ENCODE results near the gene PTPN6. TPM values are rescaled to one million over a fixed set of nuclear protein-coding genes. Genes with fewer than 3 reads are reported as not detected.

PTPN6 gene
- polyA plus RNA-seq, 3 donors, result 449 to 764 (median 562) TPM

- Histone ChIP-seq H3K27me3 (ENCODE audit: control insufficient read depth in 2 of 2, insufficient read depth in 2 of 2, low read length in 2 of 2) (no peaks in the 10 kb centered on the region), H3K27ac (ENCODE audit: low read depth in 1 of 2, low read length in 2 of 2) (no peak overlapping the region), H2AFZ (ENCODE audit: insufficient read depth, low read depth, low read length, poor library complexity, severe bottlenecking) (no peak overlapping the region), H3K79me2 (ENCODE audit: insufficient read depth, low read length) (peaks cover 4% of the 10 kb centered on the region), H3K36me3 (replicated peaks in 1 of 2; ENCODE audit: control insufficient read depth in 1 of 2, insufficient read depth in 2 of 2, low read length in 2 of 2) (peaks cover 72 to 89% of the 10 kb centered on the region in 2 donors), H3K4me3 (replicated peaks in 1 of 3; ENCODE audit: low read depth in 2 of 3, low read length in 3 of 3) (no peak overlapping the region), H4K20me1 (ENCODE audit: insufficient read depth, low read length) (no peaks in the 10 kb centered on the region), H3K4me1 (ENCODE audit: control insufficient read depth in 1 of 2, insufficient read depth in 2 of 2, low read length in 2 of 2) (no peaks in the 10 kb centered on the region), H3K4me2 (replicated peaks; ENCODE audit: extremely low read depth, low read length, poor library complexity, severe bottlenecking) (no peak overlapping the region), H3K9me3 (replicated peaks in 1 of 2; ENCODE audit: control insufficient read depth in 1 of 2, insufficient read depth in 1 of 2, low read length in 2 of 2) (no peaks in the 10 kb centered on the region), H3K9ac (ENCODE audit: insufficient read depth, low read length, poor library complexity, severe bottlenecking) (no peak overlapping the region)
- peaks cover 68 to 88% of the 10 kb centered on the region in 2 donors for H3K36me3 Mint-ChIP-seq
- peak overlapping the region in 1 of 7 donors; percentile 74 for H3K27ac Mint-ChIP-seq
- no peak for TF ChIP-seq CTCF (IDR thresholded peaks at IDR 0.05)
- DNase-seq, result no peak
- no peak overlapping the region for H3K4me3 Mint-ChIP-seq
- WGBS (ENCODE audit: insufficient coverage), result 86% methylated on average over 4 of the region's 7 CpGs
- intact Hi-C loops (cut with micrococcal nuclease), result no loop called here
- peaks cover 1% of the 10 kb centered on the region for H3K4me1 Mint-ChIP-seq
- H3K27me3 Mint-ChIP-seq (ENCODE audit: low read depth in 3 of 3), result no peaks in the 10 kb centered on the region
- no peaks in the 10 kb centered on the region for H3K9me3 Mint-ChIP-seq
Measured at GRCh38 chr12:6982532-6982931, 31.4 kb downstream of the PTPN6 start.

DNA sequence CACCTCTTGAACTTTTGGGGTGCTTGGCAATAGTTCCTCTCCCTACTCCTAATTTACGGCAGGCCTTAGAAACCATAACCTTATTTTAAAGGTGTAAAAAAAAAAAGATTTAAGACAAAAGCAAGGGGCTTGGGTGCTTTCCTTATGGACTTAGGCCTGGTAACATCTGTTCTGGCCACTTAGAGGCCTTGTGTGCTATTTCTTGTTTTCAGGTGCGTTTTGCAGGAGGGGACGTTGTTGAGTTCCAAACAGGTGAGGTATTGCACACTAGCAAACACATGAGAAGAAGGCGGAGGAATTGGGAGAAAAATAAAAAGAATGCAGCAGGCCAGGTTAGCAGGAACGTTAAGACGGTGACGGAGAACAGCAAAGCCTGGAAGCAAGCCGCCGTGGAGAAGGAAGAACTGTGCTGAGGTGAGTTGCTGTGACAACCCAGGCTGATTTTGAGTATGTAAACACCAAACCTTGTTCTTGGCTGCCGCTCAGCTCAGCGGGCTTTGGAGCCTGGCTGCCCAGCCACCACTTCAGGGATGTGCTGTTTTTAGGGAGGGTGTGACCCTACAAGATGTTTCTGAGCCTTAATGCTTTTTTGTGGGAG, 36.9 kb downstream of the PTPN6 start:
- no peaks in the 10 kb centered on the region for H3K4me1 ChIP-seq (ENCODE audit: control insufficient read depth in 1 of 2, insufficient read depth in 2 of 2, low read length in 2 of 2)
- H3K27me3 ChIP-seq (ENCODE audit: control insufficient read depth in 2 of 2, insufficient read depth in 2 of 2, low read length in 2 of 2), result no peaks in the 10 kb centered on the region
- no peaks in the 10 kb centered on the region for H4K20me1 ChIP-seq (ENCODE audit: insufficient read depth, low read length)
- 90% methylated on average over 9 of the region's 11 CpGs for WGBS (ENCODE audit: insufficient coverage)
- no peak overlapping the region for H2AFZ ChIP-seq (ENCODE audit: insufficient read depth, low read depth, low read length, poor library complexity, severe bottlenecking)
- peak overlapping the region in 2 of 7 donors; percentile 58 to 67 for H3K27ac Mint-ChIP-seq
- H3K4me2 ChIP-seq (replicated peaks; ENCODE audit: extremely low read depth, low read length, poor library complexity, severe bottlenecking), result no peak overlapping the region
- H3K36me3 ChIP-seq (replicated peaks in 1 of 2; ENCODE audit: control insufficient read depth in 1 of 2, insufficient read depth in 2 of 2, low read length in 2 of 2), result peaks cover 37 to 67% of the 10 kb centered on the region in 2 donors
- H3K79me2 ChIP-seq (ENCODE audit: insufficient read depth, low read length), result peaks cover 14% of the 10 kb centered on the region
- TF ChIP-seq CTCF (IDR thresholded peaks at IDR 0.05), result no peak
- no peaks in the 10 kb centered on the region for H3K9me3 ChIP-seq (replicated peaks in 1 of 2; ENCODE audit: control insufficient read depth in 1 of 2, insufficient read depth in 1 of 2, low read length in 2 of 2)
- H3K27me3 Mint-ChIP-seq (ENCODE audit: low read depth in 3 of 3), result peaks cover 0 to 1% (median 0%) of the 10 kb centered on the region in 3 donors
- H3K36me3 Mint-ChIP-seq, result peaks cover 40 to 65% of the 10 kb centered on the region in 2 donors
- no peaks in the 10 kb centered on the region for H3K4me1 Mint-ChIP-seq
- H3K4me3 Mint-ChIP-seq, result no peak overlapping the region
- H3K9ac ChIP-seq (ENCODE audit: insufficient read depth, low read length, poor library complexity, severe bottlenecking), result no peak overlapping the region
- DNase-seq, result no peak
- no peak overlapping the region for H3K27ac ChIP-seq (ENCODE audit: low read depth in 1 of 2, low read length in 2 of 2)
- intact Hi-C loops (cut with micrococcal nuclease), result no loop called here
- no peak overlapping the region for H3K4me3 ChIP-seq (replicated peaks in 1 of 3; ENCODE audit: low read depth in 2 of 3, low read length in 3 of 3)
- no peaks in the 10 kb centered on the region for H3K9me3 Mint-ChIP-seq

Data from CD14-positive monocyte (primary cell).